Activated CD4-positive, alpha-beta memory T cell treated with anti-CD3 and anti-CD28 coated beads, Interleukin-2, amount 10 ng/mL, durations not matched to agents 7 days and 5 days (primary cell): ENCODE data around the gene HLA-DQB1. TPM values are rescaled to one million over a fixed set of nuclear protein-coding genes. Genes with fewer than 3 reads are reported as not detected.
"Not testable (repeated sequence)": the region's sequence is repeated elsewhere in the genome, so short reads cannot be mapped to it uniquely, and the experiment has no call there.

Experiments
- CTCF ChIA-PET: fragments of 350-600 bp; sonication (Branson Sonifier 250); formaldehyde crosslinking; loops from one replicate; lab custom pipeline; 2021; ENCODE audit warnings: antibody characterized with exemption, inconsistent platforms; lab: Charles Lee
- POLR2A ChIA-PET: fragments of 350-600 bp; sonication (Branson Sonifier 250); formaldehyde crosslinking; loops from one replicate; lab custom pipeline; 2021; ENCODE audit warnings: antibody characterized with exemption; lab: Charles Lee
- DNase-seq: peaks from one replicate; pipeline ENCODE4 v3.0.0-alpha.2; 2020
- H3K27ac Mint-ChIP-seq: one replicate; pipeline ENCODE4 v1.8.0; 2021; ENCODE audit warnings: mild to moderate bottlenecking, mixed read lengths
- H3K27me3 Mint-ChIP-seq: one replicate; pipeline ENCODE4 v1.8.0; 2021; ENCODE audit warnings: mixed read lengths
- H3K36me3 Mint-ChIP-seq: one replicate; pipeline ENCODE4 v1.8.0; 2021; ENCODE audit warnings: low read depth, mixed read lengths
- H3K4me1 Mint-ChIP-seq: one replicate; pipeline ENCODE4 v1.8.0; 2021; ENCODE audit warnings: mixed read lengths
- H3K4me3 Mint-ChIP-seq: one replicate; pipeline ENCODE4 v1.8.0; 2021; ENCODE audit warnings: mild to moderate bottlenecking, mixed read lengths
- H3K9me3 Mint-ChIP-seq: one replicate; pipeline ENCODE4 v1.8.0; 2021; ENCODE audit warnings: mixed read lengths
- total RNA-seq, 2 experiments: library from RNA; stranded (reverse); gene quantifications; one replicate each; pipeline ENCODE4 v1.2.3, GENCODE V29; 2021

The HLA-DQB1 gene
- total RNA-seq, 2 experiments from 2014 or later = 74.4 to 74.6 TPM

DNA sequence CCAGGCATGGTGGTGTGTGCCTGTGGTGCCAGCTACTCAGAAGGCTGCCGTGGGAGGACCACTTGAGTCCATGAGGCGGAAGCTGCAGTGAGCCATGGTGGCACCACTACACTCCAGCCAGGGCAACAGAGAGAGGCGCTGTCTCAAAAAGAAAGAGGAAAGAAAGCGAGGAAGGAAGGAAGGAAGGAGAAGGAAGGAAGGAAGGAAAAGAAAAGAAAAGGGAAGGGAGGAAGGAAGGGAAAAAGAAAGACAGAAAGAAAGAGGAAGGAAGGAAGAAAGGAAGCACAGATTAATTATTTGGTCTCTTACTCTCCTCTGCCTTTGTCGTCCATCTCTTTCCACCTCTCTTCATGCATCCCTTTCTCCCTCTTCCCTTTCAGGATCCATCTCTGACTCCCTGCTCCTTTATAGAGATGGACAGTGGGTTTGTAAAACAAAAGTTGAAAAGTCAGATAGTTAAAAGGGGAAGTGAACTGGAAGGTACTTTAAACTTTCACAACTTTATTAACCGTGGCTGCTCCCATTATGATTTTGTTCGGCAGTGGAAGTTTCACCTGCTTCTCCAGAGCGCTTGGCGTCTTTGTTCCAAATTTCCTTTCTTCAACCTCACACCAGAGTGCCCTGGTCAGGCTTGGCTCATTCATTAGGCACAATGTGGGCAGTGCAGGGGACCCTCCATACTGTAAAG lies 27.8 kb downstream of the HLA-DQB1 start:
- ChIA-PET CTCF (no interaction called here), POLR2A (interaction anchor here (1.2 kb wide), 1 partner anchor 15 kb away, joined by 5 read pairs; no protein-coding TSS in a partner anchor)
- peaks cover 46% of the 10 kb centered on the region for H3K4me1 Mint-ChIP-seq
- H3K36me3 Mint-ChIP-seq = peaks cover 19% of the 10 kb centered on the region
- peaks cover 31% of the 10 kb centered on the region for H3K27me3 Mint-ChIP-seq
- H3K27ac Mint-ChIP-seq = no peak overlapping the region
- H3K4me3 Mint-ChIP-seq = no peak overlapping the region
- no peak for DNase-seq
- no peaks in the 10 kb centered on the region for H3K9me3 Mint-ChIP-seq

DNA sequence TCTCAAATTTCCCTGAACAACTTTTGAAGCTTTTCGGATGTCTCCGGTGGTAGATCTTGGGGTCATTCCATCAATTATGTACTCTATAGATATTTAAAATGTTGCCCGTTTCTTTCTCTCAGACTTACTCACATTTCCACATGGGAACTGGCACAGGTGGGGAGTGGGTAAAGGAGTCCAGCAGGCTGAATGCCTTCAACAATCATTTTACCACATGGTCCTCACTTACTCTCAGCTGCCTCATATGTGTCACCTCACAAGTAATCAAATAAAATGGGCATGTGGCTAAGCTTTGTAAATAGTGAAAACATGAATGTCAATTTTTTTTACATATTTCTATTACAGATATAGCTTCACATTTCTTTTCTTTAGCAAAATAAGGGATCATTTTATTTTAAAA lies 28.6 kb downstream of the HLA-DQB1 start:
- H3K27ac Mint-ChIP-seq = no peak overlapping the region
- POLR2A ChIA-PET = interaction anchor here (1.2 to 1.4 kb wide), 3 partner anchors 14 to 30 kb away, joined by 3 to 5 read pairs (median 5); partner anchors contain the start of gene HLA-DQB1
- H3K36me3 Mint-ChIP-seq = peaks cover 17% of the 10 kb centered on the region
- peaks cover 32% of the 10 kb centered on the region for H3K27me3 Mint-ChIP-seq
- no peak for DNase-seq
- CTCF ChIA-PET = no interaction called here
- H3K4me3 Mint-ChIP-seq = peak overlapping the region; percentile 30
- no peaks in the 10 kb centered on the region for H3K9me3 Mint-ChIP-seq
- peaks cover 43% of the 10 kb centered on the region for H3K4me1 Mint-ChIP-seq

DNA sequence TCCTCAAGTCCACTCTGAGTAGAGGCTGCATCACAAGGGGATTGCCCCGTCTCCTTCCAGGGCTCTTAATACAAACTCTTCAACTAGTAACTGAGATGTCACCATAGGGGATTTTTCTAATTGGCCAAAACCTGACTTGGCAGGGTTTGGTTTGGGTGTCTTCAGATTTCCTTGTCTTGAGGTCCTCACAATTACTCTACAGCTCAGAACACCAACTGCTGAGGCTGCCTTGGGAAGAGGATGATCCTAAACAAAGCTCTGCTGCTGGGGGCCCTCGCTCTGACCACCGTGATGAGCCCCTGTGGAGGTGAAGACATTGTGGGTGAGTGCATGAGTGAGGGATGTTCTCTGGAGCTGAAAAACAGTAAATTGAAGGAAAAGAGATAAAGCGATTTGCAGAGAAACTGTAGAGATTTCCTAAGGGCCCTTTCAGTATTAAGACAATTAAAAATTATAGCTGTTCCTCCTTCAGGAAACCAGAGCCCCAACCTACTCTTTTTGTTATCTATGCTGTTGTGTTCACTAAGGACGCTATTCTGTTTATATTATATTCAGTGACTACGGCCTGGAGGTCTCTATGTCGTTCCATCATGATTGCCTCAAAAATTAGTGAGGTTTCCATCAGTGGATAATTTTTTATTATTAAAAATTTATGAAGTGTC lies 29.1 kb downstream of the HLA-DQB1 start, which contains the start of gene HLA-DQA1:
Gene HLA-DQA1 (plus strand): TSS at position 188 of the 662 bp plus-strand sequence. CDS start 53 bp downstream, at position 241.
- DNase-seq = no peak
- peak within 1 kb of the TSS; percentile 62 for H3K4me3 Mint-ChIP-seq
- CTCF ChIA-PET = interaction anchor here (0.6 kb wide), 1 partner anchor 1778 kb away, joined by 4 read pairs; no protein-coding TSS in a partner anchor
- no peaks in the 10 kb centered on the region for H3K9me3 Mint-ChIP-seq
- H3K4me1 Mint-ChIP-seq = peaks cover 38% of the 10 kb centered on the region
- peak within 1 kb of the TSS; percentile 7 for H3K27ac Mint-ChIP-seq
- peaks cover 14% of the 10 kb centered on the region for H3K36me3 Mint-ChIP-seq
- POLR2A ChIA-PET = interaction anchor here (1.2 to 1.4 kb wide), 3 partner anchors 14 to 31 kb away, joined by 3 to 5 read pairs (median 5); partner anchors contain the start of gene HLA-DQB1
- H3K27me3 Mint-ChIP-seq = peaks cover 32% of the 10 kb centered on the region

DNA sequence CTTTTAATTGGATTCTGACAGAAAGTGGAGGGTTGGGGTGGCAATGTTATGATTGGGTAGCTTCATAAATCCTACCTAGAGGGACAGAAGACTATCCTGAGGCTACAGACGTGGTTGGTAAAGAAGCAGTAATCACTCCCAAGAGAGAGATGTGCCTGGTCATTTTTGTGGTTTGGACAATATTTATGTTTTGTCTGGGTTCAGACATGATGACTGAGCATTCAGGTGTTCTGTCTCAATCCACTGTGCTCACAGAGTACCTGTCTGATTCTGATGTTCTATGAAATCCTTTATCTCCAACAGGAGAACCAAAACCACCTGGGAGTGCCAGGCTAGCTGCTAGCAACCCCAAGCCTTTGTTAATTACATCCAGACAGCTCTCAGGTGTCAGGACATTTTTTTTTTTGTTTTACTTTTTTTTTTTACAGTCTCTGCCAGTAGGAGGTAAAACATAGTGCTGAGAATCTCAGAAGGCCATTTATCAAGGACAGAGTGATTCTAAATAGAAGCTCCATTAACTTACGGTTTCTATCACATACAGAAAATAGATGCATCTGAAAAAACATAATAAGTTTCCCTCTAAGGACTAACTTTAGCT lies 30.8 kb downstream of the HLA-DQB1 start:
- Mint-ChIP-seq H3K27ac (no peak overlapping the region), H3K27me3 (peaks cover 31% of the 10 kb centered on the region), H3K4me1 (peaks cover 21% of the 10 kb centered on the region), H3K9me3 (peaks cover 1% of the 10 kb centered on the region), H3K36me3 (peaks cover 5% of the 10 kb centered on the region), H3K4me3 (no peak overlapping the region)
- ChIA-PET CTCF (interaction anchor here (0.6 to 1.2 kb wide), 2 partner anchors 13 to 211 kb away, joined by 3 to 4 read pairs; no protein-coding TSS in a partner anchor), POLR2A (interaction anchor here (1.0 to 1.1 kb wide), 2 partner anchors 11 to 18 kb away, joined by 3 read pairs; no protein-coding TSS in a partner anchor)
- DNase-seq = no peak

DNA sequence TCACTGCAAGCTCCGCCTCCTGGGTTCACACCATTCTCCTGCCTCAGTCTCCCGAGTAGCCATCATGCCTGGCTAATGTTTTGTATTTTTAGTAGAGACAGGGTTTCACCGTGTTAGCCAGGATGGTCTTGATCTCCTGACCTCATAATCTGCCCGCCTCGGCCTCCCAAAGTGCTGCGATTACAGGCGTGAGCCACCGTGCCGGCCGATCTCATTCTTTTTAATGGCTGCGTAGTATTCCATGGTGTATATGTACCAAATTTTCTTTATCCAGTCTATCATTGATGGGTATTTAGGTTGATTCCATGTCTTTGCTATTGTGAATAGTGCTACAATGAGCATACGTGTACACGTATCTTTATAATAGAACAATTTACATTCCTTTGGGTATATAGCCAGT lies 36.7 kb downstream of the HLA-DQB1 start:
- DNase-seq, H3K36me3 Mint-ChIP-seq, H3K9me3 Mint-ChIP-seq, H3K27me3 Mint-ChIP-seq, POLR2A ChIA-PET, H3K27ac Mint-ChIP-seq, H3K4me3 Mint-ChIP-seq: not testable (repeated sequence)
- peaks cover 24% of the 10 kb centered on the region for H3K4me1 Mint-ChIP-seq
- CTCF ChIA-PET = interaction anchor here (1.2 kb wide), 1 partner anchor 8 kb away, joined by 3 read pairs; no protein-coding TSS in a partner anchor

DNA sequence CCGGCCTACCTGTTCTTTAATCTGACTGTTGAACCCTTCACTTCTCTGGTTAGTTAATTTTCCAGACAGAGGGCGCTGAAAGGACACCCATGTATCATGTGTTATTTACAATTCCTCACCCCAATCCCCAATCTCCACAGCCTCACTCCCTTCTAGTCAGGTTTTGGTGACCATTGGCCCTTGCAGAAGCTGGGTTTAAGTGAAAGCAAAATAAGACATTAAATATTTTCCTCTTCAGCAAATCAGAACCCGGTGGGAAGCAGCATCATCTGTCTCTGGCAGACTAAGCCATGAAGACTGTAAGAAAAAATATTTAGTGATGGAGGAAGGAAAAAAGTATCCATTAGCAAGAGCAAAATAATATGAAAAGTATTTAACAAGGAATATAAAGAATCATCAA lies 38.6 kb downstream of the HLA-DQB1 start:
- peaks cover 2% of the 10 kb centered on the region for H3K27me3 Mint-ChIP-seq
- H3K4me1 Mint-ChIP-seq = peaks cover 35% of the 10 kb centered on the region
- peaks cover 2% of the 10 kb centered on the region for H3K36me3 Mint-ChIP-seq
- H3K4me3 Mint-ChIP-seq = no peak overlapping the region
- CTCF ChIA-PET = interaction anchor here (0.6 kb wide), 1 partner anchor 72 kb away, joined by 3 read pairs; no protein-coding TSS in a partner anchor
- POLR2A ChIA-PET = no interaction called here
- H3K27ac Mint-ChIP-seq = peak overlapping the region; percentile 50
- DNase-seq = peak; percentile 21
- H3K9me3 Mint-ChIP-seq = peaks cover 2% of the 10 kb centered on the region

DNA sequence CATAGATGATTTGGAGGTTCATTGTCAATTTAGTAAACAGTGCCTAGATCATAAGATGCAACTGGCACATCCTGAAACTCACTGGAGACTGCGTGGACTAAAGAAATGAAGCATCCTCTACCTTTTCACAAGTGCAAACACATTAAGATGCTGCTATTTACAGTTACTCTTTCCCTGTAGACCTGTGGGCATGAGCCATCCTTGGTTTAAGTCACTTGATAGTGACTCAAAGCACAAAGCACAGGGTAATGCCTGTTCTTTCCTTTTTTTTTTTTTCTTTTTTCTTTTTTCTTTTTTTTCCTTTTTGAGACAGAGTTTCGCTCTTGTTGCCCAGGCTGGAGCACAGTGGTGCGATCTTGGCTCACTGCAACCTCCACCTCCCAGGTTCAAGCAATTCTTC lies 39.2 kb downstream of the HLA-DQB1 start:
- H3K27me3 Mint-ChIP-seq = peaks cover under 1% of the 10 kb centered on the region
- no peak overlapping the region for H3K27ac Mint-ChIP-seq
- peaks cover 2% of the 10 kb centered on the region for H3K9me3 Mint-ChIP-seq
- no peak overlapping the region for H3K4me3 Mint-ChIP-seq
- ChIA-PET POLR2A (no interaction called here), CTCF (no interaction called here)
- H3K36me3 Mint-ChIP-seq = peaks cover 2% of the 10 kb centered on the region
- H3K4me1 Mint-ChIP-seq = peaks cover 41% of the 10 kb centered on the region
- no peak for DNase-seq

DNA sequence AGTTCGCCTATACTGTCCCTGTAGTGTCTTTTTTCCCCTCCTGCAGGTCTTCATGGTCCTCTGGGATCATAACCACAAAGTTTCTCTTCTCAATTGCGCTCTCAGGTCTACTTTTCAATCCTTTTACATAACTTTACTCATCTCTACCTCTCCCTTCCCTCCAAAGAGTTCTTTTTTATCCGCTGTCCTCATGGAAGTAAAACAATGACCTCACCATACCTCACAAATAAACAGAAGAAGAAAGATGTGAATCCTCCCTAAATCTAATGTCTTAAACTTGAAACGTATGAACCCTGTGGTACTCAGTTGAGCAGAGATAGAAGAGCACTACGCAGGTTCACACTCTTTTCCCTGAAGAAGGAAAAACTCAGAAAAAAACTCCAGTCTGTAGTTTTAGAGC lies 41.3 kb downstream of the HLA-DQB1 start:
- no peak for DNase-seq
- H3K27ac Mint-ChIP-seq = no peak overlapping the region
- H3K4me1 Mint-ChIP-seq = peaks cover 53% of the 10 kb centered on the region
- peaks cover 2% of the 10 kb centered on the region for H3K36me3 Mint-ChIP-seq
- ChIA-PET POLR2A (interaction anchor here (1.4 kb wide), 1 partner anchor 10 kb away, joined by 3 read pairs; no protein-coding TSS in a partner anchor), CTCF (no interaction called here)
- no peak overlapping the region for H3K4me3 Mint-ChIP-seq
- H3K9me3 Mint-ChIP-seq = no peaks in the 10 kb centered on the region
- H3K27me3 Mint-ChIP-seq = no peaks in the 10 kb centered on the region

DNA sequence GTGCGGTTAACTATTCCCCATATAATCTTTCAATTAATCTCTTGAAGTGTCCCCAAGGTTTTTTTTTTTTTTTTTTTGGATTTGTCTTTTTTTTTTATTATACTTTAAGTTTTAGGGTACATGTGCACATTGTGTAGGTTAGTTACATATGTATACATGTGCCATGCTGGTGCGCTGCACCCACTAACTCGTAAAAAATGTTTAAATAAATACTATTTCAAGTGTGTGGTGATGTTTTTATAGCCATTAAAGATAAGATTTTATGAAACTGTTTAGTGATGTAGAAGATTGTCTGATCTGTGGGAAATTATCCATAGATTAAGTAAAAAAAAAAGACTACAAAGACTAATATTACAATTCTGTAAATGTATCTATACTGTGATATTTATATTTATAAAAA lies 41.9 kb downstream of the HLA-DQB1 start:
- Mint-ChIP-seq H3K27me3 (no peaks in the 10 kb centered on the region), H3K9me3 (no peaks in the 10 kb centered on the region), H3K4me1 (peaks cover 53% of the 10 kb centered on the region), H3K4me3 (no peak overlapping the region), H3K36me3 (peaks cover 2% of the 10 kb centered on the region), H3K27ac (peak overlapping the region; percentile 96)
- CTCF ChIA-PET = no interaction called here
- POLR2A ChIA-PET = interaction anchor here (1.4 kb wide), 1 partner anchor 11 kb away, joined by 3 read pairs; no protein-coding TSS in a partner anchor
- no peak for DNase-seq

DNA sequence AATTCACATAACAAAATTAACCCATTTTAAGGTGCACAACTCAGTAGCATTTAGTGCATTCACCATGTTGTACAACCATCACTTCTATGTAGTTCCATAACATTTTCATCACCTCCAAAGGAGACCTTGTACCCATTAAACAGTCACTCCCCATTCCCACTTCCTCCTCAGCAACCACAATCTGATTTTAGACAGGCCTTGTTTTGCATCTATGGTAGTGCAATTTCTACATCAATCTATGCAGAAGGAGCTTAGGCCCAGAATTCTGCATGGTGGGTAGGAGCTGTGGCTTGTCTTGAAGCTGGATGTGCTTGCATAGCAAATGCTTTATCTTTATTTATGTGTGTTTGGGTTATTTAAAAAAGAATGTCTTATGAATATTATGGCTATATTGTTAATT lies 42.8 kb downstream of the HLA-DQB1 start:
- peaks cover 6% of the 10 kb centered on the region for H3K36me3 Mint-ChIP-seq
- no peak for DNase-seq
- CTCF ChIA-PET = interaction anchor here (1.1 to 2.8 kb wide), 3 partner anchors 9 to 77 kb away, joined by 4 to 13 read pairs (median 4); no protein-coding TSS in a partner anchor
- POLR2A ChIA-PET = interaction anchor here (0.7 to 2.7 kb wide), 10 partner anchors 8 to 221 kb away, joined by 3 to 24 read pairs (median 6); partner anchors contain the start of genes HLA-DQB1 and HLA-DRB1
- no peaks in the 10 kb centered on the region for H3K27me3 Mint-ChIP-seq
- peaks cover 3% of the 10 kb centered on the region for H3K9me3 Mint-ChIP-seq
- H3K4me1 Mint-ChIP-seq = peaks cover 53% of the 10 kb centered on the region
- peak overlapping the region; percentile 96 for H3K27ac Mint-ChIP-seq
- H3K4me3 Mint-ChIP-seq = peak overlapping the region; percentile 4

DNA sequence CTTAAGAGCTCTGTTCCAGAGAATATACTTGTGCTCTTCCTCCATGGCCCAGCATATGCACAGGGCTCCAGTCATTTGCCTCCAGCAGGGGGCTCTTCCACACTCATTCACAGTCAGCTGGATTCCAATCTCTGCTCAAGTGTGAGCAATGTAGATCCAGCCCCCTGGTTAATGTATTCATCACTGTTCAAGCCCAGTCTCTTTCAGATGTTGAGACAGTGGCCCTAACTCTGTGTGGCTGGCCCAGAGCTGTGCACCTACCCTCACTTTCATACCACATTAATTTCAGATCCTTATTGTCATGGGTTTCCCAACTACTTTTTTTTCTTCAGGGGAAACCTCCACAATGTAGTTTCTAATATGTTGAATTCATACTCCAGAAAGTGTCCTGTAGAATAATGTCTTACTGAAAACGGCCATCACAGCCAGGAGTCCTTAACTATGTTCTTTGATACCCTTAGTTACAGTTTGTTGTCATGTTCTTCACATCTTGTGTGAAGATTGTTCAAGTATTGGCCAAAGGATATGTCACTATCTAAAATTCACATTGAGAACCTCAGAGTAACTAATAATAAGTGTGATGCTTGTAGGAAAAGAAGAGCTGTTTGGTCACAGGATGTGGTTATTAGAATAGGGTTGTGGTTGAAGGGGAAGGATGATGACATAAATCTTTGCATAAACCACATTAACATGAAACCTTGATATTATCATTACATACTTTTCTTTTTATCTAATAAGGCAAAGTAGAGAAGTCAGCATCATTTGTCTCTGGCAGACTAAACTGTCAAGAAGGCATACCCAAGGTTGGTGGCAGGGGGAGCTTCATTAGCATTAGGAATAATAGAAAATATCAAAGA lies 43.7 kb downstream of the HLA-DQB1 start:
- Mint-ChIP-seq H3K27ac (peak overlapping the region; percentile 96), H3K27me3 (no peaks in the 10 kb centered on the region), H3K9me3 (peaks cover 9% of the 10 kb centered on the region), H3K4me3 (peak overlapping the region; percentile 15), H3K36me3 (peaks cover 12% of the 10 kb centered on the region), H3K4me1 (peaks cover 48% of the 10 kb centered on the region)
- POLR2A ChIA-PET = interaction anchor here (0.7 to 2.7 kb wide), 15 partner anchors 9 to 349 kb away, joined by 3 to 24 read pairs (median 5); partner anchors contain the start of genes HLA-DQB1, HLA-DRB1, PSMB9 and TAP1
- peak; percentile 49 for DNase-seq
- CTCF ChIA-PET = interaction anchor here (0.9 to 2.8 kb wide), 19 partner anchors 8 to 209 kb away, joined by 3 to 13 read pairs (median 4); partner anchors contain the start of genes HLA-DQB1 and HLA-DRB1
